ENCODE results near the gene MBP. TPM values are rescaled to one million over a fixed set of nuclear protein-coding genes. Genes with fewer than 3 reads are reported as not detected.

Gene MBP
- total RNA-seq, 1 donor from 2014 or later: 9.7 TPM

DNA sequence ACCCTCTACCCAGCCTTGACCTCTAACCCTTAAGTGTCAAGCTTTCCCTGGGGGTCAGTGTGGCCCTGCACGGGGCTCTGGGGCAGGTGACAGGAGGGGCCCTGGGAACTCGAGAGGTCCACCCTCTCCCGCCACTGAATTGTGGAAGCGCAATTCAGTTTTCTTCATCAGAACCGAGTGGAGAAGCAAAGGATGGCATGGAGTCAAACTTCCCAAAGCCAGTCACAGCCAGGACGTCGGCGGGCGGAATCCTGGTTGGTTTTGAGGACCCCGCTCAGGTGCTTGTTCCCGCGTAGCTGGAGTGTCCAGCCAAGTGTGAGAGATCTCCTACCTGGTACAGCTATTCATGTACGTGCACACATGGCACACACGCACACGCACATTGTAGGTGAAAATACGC is 62.0 kb downstream of the MBP start:
- Mint-ChIP-seq H3K9me3 (ENCODE audit: unreplicated experiment) (no peaks in the 10 kb centered on the region), H3K36me3 (ENCODE audit: low read depth, unreplicated experiment) (peaks cover 1% of the 10 kb centered on the region), H3K27me3 (ENCODE audit: unreplicated experiment) (peaks cover 3% of the 10 kb centered on the region), H3K4me1 (ENCODE audit: unreplicated experiment) (peaks cover 8% of the 10 kb centered on the region), H3K27ac (ENCODE audit: unreplicated experiment) (no peak overlapping the region), H3K4me3 (ENCODE audit: unreplicated experiment) (no peak overlapping the region)
- DNase-seq (ENCODE audit: low spot score): no peak
- TF ChIP-seq CTCF (IDR thresholded peaks at IDR 0.05; ENCODE audit: unreplicated experiment): no peak

DNA sequence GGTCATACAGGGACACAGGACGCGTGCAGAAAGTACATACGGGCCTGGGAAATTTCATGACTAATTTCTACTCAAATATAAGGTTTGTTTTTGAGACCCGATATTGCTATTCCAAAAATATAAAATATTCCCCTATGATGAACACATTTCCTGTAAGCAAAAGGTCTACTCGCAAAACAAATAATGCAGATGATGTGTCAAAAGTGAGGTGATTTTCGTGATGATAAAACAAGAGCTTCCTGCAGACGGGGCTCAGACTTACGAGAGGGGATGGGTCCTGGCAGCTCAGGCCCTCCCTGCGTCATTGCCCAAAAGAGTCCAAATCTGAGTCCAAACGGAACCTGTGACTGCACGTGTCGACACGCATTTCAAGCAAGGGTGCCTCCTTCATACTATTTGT is 62.7 kb downstream of the MBP start:
- Mint-ChIP-seq H3K27ac (ENCODE audit: unreplicated experiment) (no peak overlapping the region), H3K4me3 (ENCODE audit: unreplicated experiment) (no peak overlapping the region), H3K27me3 (ENCODE audit: unreplicated experiment) (peaks cover 3% of the 10 kb centered on the region), H3K9me3 (ENCODE audit: unreplicated experiment) (no peaks in the 10 kb centered on the region), H3K4me1 (ENCODE audit: unreplicated experiment) (peaks cover 8% of the 10 kb centered on the region), H3K36me3 (ENCODE audit: low read depth, unreplicated experiment) (peaks cover 4% of the 10 kb centered on the region)
- DNase-seq (ENCODE audit: low spot score): no peak
- no peak for TF ChIP-seq CTCF (IDR thresholded peaks at IDR 0.05; ENCODE audit: unreplicated experiment)

GRCh38 chr18:77069482-77069881 is 63.1 kb downstream of the MBP start:
- H3K36me3 Mint-ChIP-seq (ENCODE audit: low read depth, unreplicated experiment): peaks cover 4% of the 10 kb centered on the region
- H3K27ac Mint-ChIP-seq (ENCODE audit: unreplicated experiment): no peak overlapping the region
- no peak overlapping the region for H3K4me3 Mint-ChIP-seq (ENCODE audit: unreplicated experiment)
- peaks cover 8% of the 10 kb centered on the region for H3K4me1 Mint-ChIP-seq (ENCODE audit: unreplicated experiment)
- DNase-seq (ENCODE audit: low spot score): no peak
- no peak for TF ChIP-seq CTCF (IDR thresholded peaks at IDR 0.05; ENCODE audit: unreplicated experiment)
- peaks cover 2% of the 10 kb centered on the region for H3K27me3 Mint-ChIP-seq (ENCODE audit: unreplicated experiment)
- H3K9me3 Mint-ChIP-seq (ENCODE audit: unreplicated experiment): no peaks in the 10 kb centered on the region

DNA sequence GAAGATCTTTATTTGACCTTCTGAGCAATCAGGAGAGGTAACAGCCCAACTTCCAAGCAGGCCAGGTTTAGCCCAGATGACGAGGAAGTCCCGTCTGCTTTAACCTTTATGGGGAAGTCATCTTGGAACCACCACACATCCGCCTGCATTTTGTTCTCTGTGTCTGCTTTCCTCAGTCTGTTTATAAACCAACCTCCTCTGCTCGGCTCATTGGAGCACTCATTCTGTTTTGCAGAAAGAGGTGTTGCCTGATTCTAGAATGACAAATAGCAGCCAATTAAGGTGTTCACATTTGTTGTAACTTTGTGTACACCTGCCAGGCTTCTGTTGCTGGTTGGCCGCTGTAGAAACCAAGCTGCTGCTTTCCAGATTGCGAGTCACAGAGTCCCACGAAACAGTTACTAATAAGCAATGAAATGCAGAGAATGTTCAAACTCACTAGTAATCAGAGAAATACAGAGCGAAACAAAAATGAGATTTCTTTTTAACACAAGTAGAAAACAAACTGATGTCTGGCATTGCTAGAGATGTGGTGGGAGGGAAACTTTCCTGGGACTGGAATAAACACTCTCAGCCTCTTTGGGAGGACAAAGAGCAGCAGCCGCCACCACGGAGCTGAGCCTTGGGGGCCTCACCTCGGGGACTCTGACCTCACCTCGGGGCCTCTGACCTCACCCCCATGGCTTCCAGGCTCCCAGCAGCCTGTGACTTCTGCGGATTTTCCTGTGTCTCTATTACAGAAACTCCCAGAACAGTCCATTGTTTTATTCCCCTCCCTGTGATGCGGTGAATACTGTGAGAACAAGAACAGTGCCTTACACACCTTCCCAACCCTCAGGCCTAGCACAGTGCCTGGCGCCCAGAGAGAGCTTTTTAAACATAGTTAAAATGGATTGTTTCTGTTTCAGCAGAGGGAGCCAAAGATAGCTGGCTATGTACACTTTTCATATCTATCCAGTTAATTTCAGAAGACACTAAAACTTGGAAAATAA is 64.0 kb downstream of the MBP start:
- TF ChIP-seq CTCF (IDR thresholded peaks at IDR 0.05; ENCODE audit: unreplicated experiment): no peak
- no peak for DNase-seq (ENCODE audit: low spot score)
- Mint-ChIP-seq H3K9me3 (ENCODE audit: unreplicated experiment) (no peaks in the 10 kb centered on the region), H3K4me1 (ENCODE audit: unreplicated experiment) (peaks cover 8% of the 10 kb centered on the region), H3K4me3 (ENCODE audit: unreplicated experiment) (no peak overlapping the region), H3K27me3 (ENCODE audit: unreplicated experiment) (no peaks in the 10 kb centered on the region), H3K36me3 (ENCODE audit: low read depth, unreplicated experiment) (peaks cover 4% of the 10 kb centered on the region), H3K27ac (ENCODE audit: unreplicated experiment) (peak overlapping the region; percentile 53)
